K562 (cell line): ENCODE results near the gene USHBP1. TPM values are rescaled to one million over a fixed set of nuclear protein-coding genes. Genes with fewer than 3 reads are reported as not detected.

Source experiments
- BDP1 ChIP-seq: IDR thresholded peaks from 3 replicates; pipeline ENCODE4 v1.6.1; 2011; ENCODE audit not compliant: insufficient read length, insufficient read depth
- CBX2 ChIP-seq: fragments of 200-600 bp; sonication (generic); IDR thresholded peaks from one replicate; pipeline ENCODE4 v1.6.1; 2012; ENCODE audit warnings: mild to moderate bottlenecking, low read length, inconsistent platforms; ENCODE audit not compliant: insufficient read depth, poor library complexity, severe bottlenecking
- CBX3 ChIP-seq, 2 experiments: IDR thresholded peaks; 1 replicate in 1 of 2; 2 replicates in 1 of 2; pipeline ENCODE4 v1.6.1; 2012; ENCODE audit warnings: inconsistent platforms in 2 of 2, low read length in 2 of 2, borderline replicate concordance in 1 of 2, control low read depth in 1 of 2
- CREBBP ChIP-seq: IDR thresholded peaks from one replicate; pipeline ENCODE4 v1.6.1; 2012; ENCODE audit warnings: low read depth, mild to moderate bottlenecking, control low read depth, inconsistent platforms, low read length
- HDAC8 ChIP-seq: fragments of 450-650 bp; IDR thresholded peaks from 2 replicates; pipeline ENCODE4 v1.6.1; 2016; ENCODE audit warnings: mild to moderate bottlenecking, missing genetic modification characterization, moderate library complexity, missing compliant biosample characterization
- HIVEP1 ChIP-seq: fragments of 250-450 bp; sonication (Bioruptor Pico); IDR thresholded peaks from 2 replicates; pipeline ENCODE4 v1.4.0; 2020; ENCODE audit warnings: mild to moderate bottlenecking
- L3MBTL2 ChIP-seq: fragments of 450-650 bp; IDR thresholded peaks from 2 replicates; pipeline ENCODE4 v1.6.1; 2016; ENCODE audit warnings: mild to moderate bottlenecking, moderate library complexity
- MAZ ChIP-seq, 2 experiments: fragments of 450-650 bp in 1 of 2; sonication (generic) in 1 of 2; formaldehyde crosslinking; IDR thresholded peaks in 1 of 2; conservative IDR thresholded peaks in 1 of 2; 2 replicates each; pipeline versions ENCODE4 v1.4.0 to v1.5.0; 2020; ENCODE audit warnings: mild to moderate bottlenecking in 1 of 2, missing genetic modification reagents in 1 of 2
- NBN ChIP-seq: fragments of 450-650 bp; IDR thresholded peaks from 2 replicates; pipeline ENCODE4 v1.6.1; 2016; ENCODE audit warnings: low read depth, mild to moderate bottlenecking
- POLR2H ChIP-seq: IDR thresholded peaks from 2 replicates; pipeline ENCODE4 v1.6.1; 2016; ENCODE audit warnings: missing genetic modification characterization, low read depth, mild to moderate bottlenecking, control low read depth, missing compliant biosample characterization, moderate library complexity
- RNF2 ChIP-seq: sonication (generic); IDR thresholded peaks from 2 replicates; pipeline ENCODE4 v1.6.1; 2016
- ZBED1 ChIP-seq: IDR thresholded peaks from 2 replicates; pipeline ENCODE4 v1.6.1; 2014
- ZFX ChIP-seq: sonication (generic); formaldehyde crosslinking; IDR thresholded peaks from 2 replicates; pipeline ENCODE4 v1.8.0; 2022; ENCODE audit warnings: mild to moderate bottlenecking, missing genetic modification reagents, moderate library complexity
- ZNF12 ChIP-seq: sonication (generic); formaldehyde crosslinking; IDR thresholded peaks from 2 replicates; pipeline ENCODE4 v1.4.0; 2020; ENCODE audit warnings: mild to moderate bottlenecking, missing genetic modification reagents
- ZNF79 ChIP-seq: fragments of 250-450 bp; sonication (Bioruptor Pico); IDR thresholded peaks from 2 replicates; pipeline ENCODE4 v1.4.0; 2020; ENCODE audit warnings: low read depth, mild to moderate bottlenecking, moderate library complexity
- polyA plus RNA-seq, 8 experiments: library from polyadenylated mRNA; depleted of rRNA in 4 of 8; stranded (reverse) in 5 of 8; unstranded in 3 of 8; fragments of >200 nt; fragmentation: Nextera tagmentation in 2 of 8; fragmentation: Illumina TruSeq in 1 of 8; extraction: Ambion mirVana in 2 of 8; extraction: Trizol in 1 of 8; gene quantifications; 2 replicates each; pipeline versions ENCODE4 v1.2.1 to v1.2.3, GENCODE V29; 2011 to 2014; ENCODE audit warnings: inconsistent platforms in 1 of 8, missing spikeins in 1 of 8
- total RNA-seq, 7 experiments: library from RNA; depleted of rRNA in 6 of 7; stranded (reverse); fragments of >200 nt in 6 of 7; fragmentation: Illumina TruSeq in 2 of 7; extraction: Trizol in 2 of 7; gene quantifications; 2 replicates each; pipeline versions ENCODE4 v1.2.1 to v1.2.3, GENCODE V29; 2011 to 2021; ENCODE audit warnings: low replicate concordance in 1 of 7
- TF ChIP-seq, protein P1 (sequence below): sonication (generic); formaldehyde crosslinking; IDR thresholded peaks from 2 replicates; pipeline ENCODE4 v1.8.1; 2023; ENCODE audit warnings: mild to moderate bottlenecking, missing genetic modification reagents
- TF ChIP-seq, protein P2 (sequence below), 2 experiments: fragments of 450-650 bp; conservative IDR thresholded peaks; 2 replicates each; pipeline ENCODE4 v1.6.1; 2017; ENCODE audit warnings: mild to moderate bottlenecking in 2 of 2, moderate library complexity in 2 of 2
- TF ChIP-seq, protein P3 (sequence below): sonication (generic); formaldehyde crosslinking; IDR thresholded peaks from 2 replicates; pipeline ENCODE4 v1.8.0; 2022; ENCODE audit warnings: missing genetic modification reagents, mild to moderate bottlenecking, moderate library complexity, borderline replicate concordance
- TF ChIP-seq, protein P4 (sequence below), 2 experiments: fragments of 200-800 bp in 1 of 2; sonication (Bioruptor generic) in 1 of 2; sonication (generic) in 1 of 2; formaldehyde crosslinking in 1 of 2; IDR thresholded peaks in 1 of 2; conservative IDR thresholded peaks in 1 of 2; 2 replicates each; pipeline versions ENCODE4 v1.5.0 to v1.6.1; 2016 to 2020; ENCODE audit warnings: missing compliant biosample characterization in 1 of 2, missing genetic modification characterization in 1 of 2, missing genetic modification reagents in 1 of 2
- TF ChIP-seq, protein P5 (sequence below): fragments of 450-650 bp; IDR thresholded peaks from 2 replicates; pipeline ENCODE4 v1.6.1; 2017; ENCODE audit warnings: mild to moderate bottlenecking, moderate library complexity

Gene USHBP1
- total and polyA plus RNA-seq, 9 of the 15 experiments (the other 6 are each of a cell fraction or from before 2014, with no cell fraction given) = 0.03 to 0.10 (median 0.05) TPM; not detected in 5

DNA sequence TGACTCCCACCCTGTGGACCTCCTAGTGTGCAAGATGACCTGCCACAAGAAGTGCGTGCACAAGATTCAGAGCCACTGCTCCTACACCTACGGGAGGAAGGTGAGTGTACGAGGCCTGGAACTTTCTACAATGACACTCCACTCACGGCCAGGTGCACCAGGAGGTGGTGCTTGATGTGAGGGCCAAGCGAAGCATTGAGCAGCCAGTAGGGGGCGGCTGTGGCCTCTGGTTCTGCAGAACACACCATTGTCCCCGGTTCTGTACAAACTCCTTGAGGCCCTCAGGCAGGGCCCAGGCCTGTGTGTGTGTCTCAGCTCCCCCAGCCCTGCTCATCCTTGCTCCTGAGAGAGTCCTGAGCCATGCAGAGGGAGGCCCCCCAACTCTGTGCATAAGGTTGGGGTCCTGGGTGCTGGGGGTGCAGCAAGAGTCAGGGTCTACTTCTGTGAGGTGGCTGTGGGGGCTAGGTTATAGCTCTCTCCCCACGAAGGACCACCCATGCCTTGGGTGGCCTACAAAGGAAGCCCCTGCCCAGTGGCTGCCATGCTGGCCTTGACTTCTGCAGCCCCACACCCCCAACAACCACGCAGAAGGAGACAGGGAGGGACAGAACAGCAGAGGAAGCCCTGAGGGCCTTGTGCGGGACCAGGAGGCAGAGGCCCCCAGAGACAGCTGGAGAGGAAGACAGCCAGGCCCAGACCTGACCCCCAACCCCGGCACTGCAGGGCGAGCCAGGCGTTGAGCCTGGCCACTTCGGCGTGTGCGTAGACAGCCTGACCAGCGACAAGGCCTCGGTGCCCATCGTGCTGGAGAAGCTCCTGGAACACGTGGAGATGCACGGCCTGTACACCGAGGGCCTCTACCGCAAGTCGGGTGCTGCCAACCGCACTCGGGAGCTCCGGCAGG is 59.1 kb downstream of the USHBP1 start (continued):
- TF ChIP-seq, protein P1, sequence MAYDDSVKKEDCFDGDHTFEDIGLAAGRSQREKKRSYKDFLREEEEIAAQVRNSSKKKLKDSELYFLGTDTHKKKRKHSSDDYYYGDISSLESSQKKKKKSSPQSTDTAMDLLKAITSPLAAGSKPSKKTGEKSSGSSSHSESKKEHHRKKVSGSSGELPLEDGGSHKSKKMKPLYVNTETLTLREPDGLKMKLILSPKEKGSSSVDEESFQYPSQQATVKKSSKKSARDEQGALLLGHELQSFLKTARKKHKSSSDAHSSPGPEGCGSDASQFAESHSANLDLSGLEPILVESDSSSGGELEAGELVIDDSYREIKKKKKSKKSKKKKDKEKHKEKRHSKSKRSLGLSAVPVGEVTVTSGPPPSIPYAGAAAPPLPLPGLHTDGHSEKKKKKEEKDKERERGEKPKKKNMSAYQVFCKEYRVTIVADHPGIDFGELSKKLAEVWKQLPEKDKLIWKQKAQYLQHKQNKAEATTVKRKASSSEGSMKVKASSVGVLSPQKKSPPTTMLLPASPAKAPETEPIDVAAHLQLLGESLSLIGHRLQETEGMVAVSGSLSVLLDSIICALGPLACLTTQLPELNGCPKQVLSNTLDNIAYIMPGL (CRISPR knock-in tag) = no peak
- TF ChIP-seq, protein P2, sequence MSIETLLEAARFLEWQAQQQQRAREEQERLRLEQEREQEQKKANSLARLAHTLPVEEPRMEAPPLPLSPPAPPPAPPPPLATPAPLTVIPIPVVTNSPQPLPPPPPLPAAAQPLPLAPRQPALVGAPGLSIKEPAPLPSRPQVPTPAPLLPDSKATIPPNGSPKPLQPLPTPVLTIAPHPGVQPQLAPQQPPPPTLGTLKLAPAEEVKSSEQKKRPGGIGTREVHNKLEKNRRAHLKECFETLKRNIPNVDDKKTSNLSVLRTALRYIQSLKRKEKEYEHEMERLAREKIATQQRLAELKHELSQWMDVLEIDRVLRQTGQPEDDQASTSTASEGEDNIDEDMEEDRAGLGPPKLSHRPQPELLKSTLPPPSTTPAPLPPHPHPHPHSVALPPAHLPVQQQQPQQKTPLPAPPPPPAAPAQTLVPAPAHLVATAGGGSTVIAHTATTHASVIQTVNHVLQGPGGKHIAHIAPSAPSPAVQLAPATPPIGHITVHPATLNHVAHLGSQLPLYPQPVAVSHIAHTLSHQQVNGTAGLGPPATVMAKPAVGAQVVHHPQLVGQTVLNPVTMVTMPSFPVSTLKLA (conservative IDR thresholded peaks at IDR 0.05) = no peak
- TF ChIP-seq NBN (no peak), POLR2H (tag) (no peak), ZNF12 (CRISPR knock-in tag) (no peak), L3MBTL2 (0 out of 2 replicates have a peak, but pooled peaks have one; percentile 16), ZBED1 (no peak), HDAC8 (tag) (no peak), MAZ (CRISPR knock-in tag; conservative IDR thresholded peaks at IDR 0.05 in 1 of 2, IDR thresholded peaks at IDR 0.05 in 1 of 2) (no peak), RNF2 (no peak), CBX2 (no peak), ZFX (CRISPR knock-in tag) (peak; percentile 38; the same call in 1 of the 2 replicates), CREBBP (no peak), CBX3 (IDR thresholded peaks at IDR 0.05; ENCODE audit: borderline replicate concordance in 1 of 2, low read length in 2 of 2) (no peak), BDP1 (no peak), HIVEP1 (CRISPR knock-in tag) (no peak), ZNF79 (no peak)
- TF ChIP-seq, protein P3, sequence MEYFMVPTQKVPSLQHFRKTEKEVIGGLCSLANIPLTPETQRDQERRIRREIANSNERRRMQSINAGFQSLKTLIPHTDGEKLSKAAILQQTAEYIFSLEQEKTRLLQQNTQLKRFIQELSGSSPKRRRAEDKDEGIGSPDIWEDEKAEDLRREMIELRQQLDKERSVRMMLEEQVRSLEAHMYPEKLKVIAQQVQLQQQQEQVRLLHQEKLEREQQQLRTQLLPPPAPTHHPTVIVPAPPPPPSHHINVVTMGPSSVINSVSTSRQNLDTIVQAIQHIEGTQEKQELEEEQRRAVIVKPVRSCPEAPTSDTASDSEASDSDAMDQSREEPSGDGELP (CRISPR knock-in tag) = peak; percentile 29; the same call in 1 of the 2 replicates
- TF ChIP-seq, protein P4, sequence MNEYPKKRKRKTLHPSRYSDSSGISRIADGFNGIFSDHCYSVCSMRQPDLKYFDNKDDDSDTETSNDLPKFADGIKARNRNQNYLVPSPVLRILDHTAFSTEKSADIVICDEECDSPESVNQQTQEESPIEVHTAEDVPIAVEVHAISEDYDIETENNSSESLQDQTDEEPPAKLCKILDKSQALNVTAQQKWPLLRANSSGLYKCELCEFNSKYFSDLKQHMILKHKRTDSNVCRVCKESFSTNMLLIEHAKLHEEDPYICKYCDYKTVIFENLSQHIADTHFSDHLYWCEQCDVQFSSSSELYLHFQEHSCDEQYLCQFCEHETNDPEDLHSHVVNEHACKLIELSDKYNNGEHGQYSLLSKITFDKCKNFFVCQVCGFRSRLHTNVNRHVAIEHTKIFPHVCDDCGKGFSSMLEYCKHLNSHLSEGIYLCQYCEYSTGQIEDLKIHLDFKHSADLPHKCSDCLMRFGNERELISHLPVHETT (CRISPR knock-in tag; conservative IDR thresholded peaks at IDR 0.05 in 1 of 2, IDR thresholded peaks at IDR 0.05 in 1 of 2) = no peak
- TF ChIP-seq, protein P5, sequence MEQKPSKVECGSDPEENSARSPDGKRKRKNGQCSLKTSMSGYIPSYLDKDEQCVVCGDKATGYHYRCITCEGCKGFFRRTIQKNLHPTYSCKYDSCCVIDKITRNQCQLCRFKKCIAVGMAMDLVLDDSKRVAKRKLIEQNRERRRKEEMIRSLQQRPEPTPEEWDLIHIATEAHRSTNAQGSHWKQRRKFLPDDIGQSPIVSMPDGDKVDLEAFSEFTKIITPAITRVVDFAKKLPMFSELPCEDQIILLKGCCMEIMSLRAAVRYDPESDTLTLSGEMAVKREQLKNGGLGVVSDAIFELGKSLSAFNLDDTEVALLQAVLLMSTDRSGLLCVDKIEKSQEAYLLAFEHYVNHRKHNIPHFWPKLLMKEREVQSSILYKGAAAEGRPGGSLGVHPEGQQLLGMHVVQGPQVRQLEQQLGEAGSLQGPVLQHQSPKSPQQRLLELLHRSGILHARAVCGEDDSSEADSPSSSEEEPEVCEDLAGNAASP = no peak
